ENCODE measurements around the gene SLC4A9. TPM values are rescaled to one million over a fixed set of nuclear protein-coding genes. Genes with fewer than 3 reads are reported as not detected.

The SLC4A9 gene
- total and polyA plus RNA-seq, 2 donors (not counting 1 experiment from before 2014, with no cell fraction given), result 0.10 TPM; not detected in 1

DNA sequence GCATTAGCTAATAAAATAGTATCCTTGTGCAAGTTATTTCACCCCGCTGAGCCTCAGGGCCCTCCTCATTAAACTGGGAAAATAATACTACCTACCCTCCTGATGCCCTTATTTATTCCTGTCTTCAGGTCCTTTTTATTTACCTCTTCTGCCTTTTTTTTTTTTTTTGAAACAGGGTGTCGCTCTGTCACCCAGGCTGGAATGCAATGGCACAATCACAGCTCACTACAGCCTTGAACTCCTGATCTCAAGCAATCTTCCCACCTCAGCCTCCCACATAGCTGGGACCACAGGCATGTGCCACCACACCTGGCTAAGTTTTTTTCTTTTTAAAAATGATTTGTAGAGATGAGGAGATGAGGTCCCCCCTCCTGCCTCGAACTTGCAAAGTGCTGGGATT, 34.5 kb upstream of the SLC4A9 start:
- Histone ChIP-seq H4K20me1 (ENCODE audit: control insufficient read depth, insufficient read depth, low read length, poor library complexity, severe bottlenecking) (no peaks in the 10 kb centered on the region), H3K79me2 (ENCODE audit: control insufficient read depth, insufficient read depth, low read length) (no peaks in the 10 kb centered on the region), H2AFZ (ENCODE audit: insufficient read depth, low read depth, low read length, poor library complexity, severe bottlenecking) (no peak overlapping the region), H3K36me3 (replicated peaks in 1 of 2; ENCODE audit: control extremely low read depth in 1 of 2, control insufficient read depth in 1 of 2, extremely low read depth in 1 of 2, insufficient read depth in 2 of 2, low read length in 1 of 2) (no peaks in the 10 kb centered on the region), H3K27ac (ENCODE audit: low read length in 2 of 2) (no peak overlapping the region), H3K9ac (ENCODE audit: low read length) (no peak overlapping the region), H3K27me3 (replicated peaks in 1 of 4; ENCODE audit: control extremely low read depth in 1 of 4, control insufficient read depth in 3 of 4, insufficient read depth in 4 of 4, low read length in 3 of 4) (no peaks in the 10 kb centered on the region), H3K4me1 (ENCODE audit: control insufficient read depth in 2 of 2, insufficient read depth in 2 of 2, low read length in 2 of 2) (no peaks in the 10 kb centered on the region), H3K4me2 (replicated peaks; ENCODE audit: low read depth, low read length, poor library complexity, severe bottlenecking) (no peak overlapping the region), H3K4me3 (ENCODE audit: control extremely low read depth in 1 of 5, extremely low read depth in 1 of 5, insufficient read depth in 1 of 5, low read depth in 2 of 5, low read length in 4 of 5) (no peak overlapping the region), H3K9me3 (ENCODE audit: control extremely low read depth in 1 of 3, control insufficient read depth in 2 of 3, insufficient read depth in 1 of 3, low read length in 2 of 3) (no peaks in the 10 kb centered on the region)
- TF ChIP-seq EZH2 (IDR thresholded peaks at IDR 0.05; ENCODE audit: borderline replicate concordance, insufficient read depth, low read depth, low read length, poor library complexity, severe bottlenecking), result no peak
- TF ChIP-seq, protein P1, sequence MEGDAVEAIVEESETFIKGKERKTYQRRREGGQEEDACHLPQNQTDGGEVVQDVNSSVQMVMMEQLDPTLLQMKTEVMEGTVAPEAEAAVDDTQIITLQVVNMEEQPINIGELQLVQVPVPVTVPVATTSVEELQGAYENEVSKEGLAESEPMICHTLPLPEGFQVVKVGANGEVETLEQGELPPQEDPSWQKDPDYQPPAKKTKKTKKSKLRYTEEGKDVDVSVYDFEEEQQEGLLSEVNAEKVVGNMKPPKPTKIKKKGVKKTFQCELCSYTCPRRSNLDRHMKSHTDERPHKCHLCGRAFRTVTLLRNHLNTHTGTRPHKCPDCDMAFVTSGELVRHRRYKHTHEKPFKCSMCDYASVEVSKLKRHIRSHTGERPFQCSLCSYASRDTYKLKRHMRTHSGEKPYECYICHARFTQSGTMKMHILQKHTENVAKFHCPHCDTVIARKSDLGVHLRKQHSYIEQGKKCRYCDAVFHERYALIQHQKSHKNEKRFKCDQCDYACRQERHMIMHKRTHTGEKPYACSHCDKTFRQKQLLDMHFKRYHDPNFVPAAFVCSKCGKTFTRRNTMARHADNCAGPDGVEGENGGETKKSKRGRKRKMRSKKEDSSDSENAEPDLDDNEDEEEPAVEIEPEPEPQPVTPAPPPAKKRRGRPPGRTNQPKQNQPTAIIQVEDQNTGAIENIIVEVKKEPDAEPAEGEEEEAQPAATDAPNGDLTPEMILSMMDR (IDR thresholded peaks at IDR 0.05), result no peak
- POLR2A ChIA-PET, result interaction anchor here (0.7 kb wide), 1 partner anchor 30 kb away, joined by 4 read pairs; no protein-coding TSS in a partner anchor
- Mint-ChIP-seq H3K27me3 (no peaks in the 10 kb centered on the region), H3K9me3 (ENCODE audit: insufficient read depth) (peaks cover 2% of the 10 kb centered on the region), H3K4me1 (no peaks in the 10 kb centered on the region), H3K4me3 (no peak overlapping the region), H3K27ac (no peak overlapping the region)
- intact Hi-C loops (cut with micrococcal nuclease), result no loop called here
- ATAC-seq (ENCODE audit: low read depth) (no peak), DNase-seq (no peak)
- CTCF ChIA-PET, result interaction anchor here (1.4 kb wide), 1 partner anchor 26 kb away, joined by 3 read pairs; no protein-coding TSS in a partner anchor
- WGBS (ENCODE audit: insufficient coverage), result 89% methylated on average over 1 of the region's 3 CpGs

DNA sequence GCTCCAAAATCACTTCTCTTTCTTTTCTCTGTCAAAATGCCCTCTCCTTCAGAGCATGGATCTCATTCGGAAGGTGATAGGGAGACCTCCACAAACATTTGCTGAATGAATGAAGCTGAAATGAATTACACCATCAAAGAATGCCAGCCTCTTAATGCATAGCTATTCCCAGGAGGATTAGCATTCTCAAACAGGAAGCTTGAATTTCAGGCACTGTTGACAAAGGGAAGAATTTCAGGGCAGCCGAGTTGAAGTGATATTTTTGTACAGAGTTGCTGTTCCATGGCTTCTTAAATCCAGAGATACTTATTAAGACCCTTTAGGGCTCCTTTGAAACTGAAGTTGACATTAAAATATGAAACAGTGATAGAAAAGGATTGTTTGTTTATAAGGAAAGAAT, 32.4 kb upstream of the SLC4A9 start:
- TF ChIP-seq, protein P1 (IDR thresholded peaks at IDR 0.05), result no peak
- TF ChIP-seq EZH2 (IDR thresholded peaks at IDR 0.05; ENCODE audit: borderline replicate concordance, insufficient read depth, low read depth, low read length, poor library complexity, severe bottlenecking), result no peak

More for the DNA sequence above, 32.4 kb upstream of the SLC4A9 start:
- H3K4me1 Mint-ChIP-seq, result no peaks in the 10 kb centered on the region
- Histone ChIP-seq H3K4me1 (ENCODE audit: control insufficient read depth in 2 of 2, insufficient read depth in 2 of 2, low read length in 2 of 2) (no peaks in the 10 kb centered on the region), H3K4me3 (ENCODE audit: control extremely low read depth in 1 of 5, extremely low read depth in 1 of 5, insufficient read depth in 1 of 5, low read depth in 2 of 5, low read length in 4 of 5) (no peak overlapping the region), H3K27me3 (replicated peaks in 1 of 4; ENCODE audit: control extremely low read depth in 1 of 4, control insufficient read depth in 3 of 4, insufficient read depth in 4 of 4, low read length in 3 of 4) (peaks cover 0 to 3% (median 0%) of the 10 kb centered on the region in 4 experiments), H3K79me2 (ENCODE audit: control insufficient read depth, insufficient read depth, low read length) (no peaks in the 10 kb centered on the region), H3K9me3 (ENCODE audit: control extremely low read depth in 1 of 3, control insufficient read depth in 2 of 3, insufficient read depth in 1 of 3, low read length in 2 of 3) (no peaks in the 10 kb centered on the region), H3K27ac (ENCODE audit: low read length in 2 of 2) (no peak overlapping the region), H2AFZ (ENCODE audit: insufficient read depth, low read depth, low read length, poor library complexity, severe bottlenecking) (no peak overlapping the region), H3K9ac (ENCODE audit: low read length) (no peak overlapping the region), H3K4me2 (replicated peaks; ENCODE audit: low read depth, low read length, poor library complexity, severe bottlenecking) (no peak overlapping the region), H4K20me1 (ENCODE audit: control insufficient read depth, insufficient read depth, low read length, poor library complexity, severe bottlenecking) (no peaks in the 10 kb centered on the region), H3K36me3 (replicated peaks in 1 of 2; ENCODE audit: control extremely low read depth in 1 of 2, control insufficient read depth in 1 of 2, extremely low read depth in 1 of 2, insufficient read depth in 2 of 2, low read length in 1 of 2) (no peaks in the 10 kb centered on the region)
- H3K27me3 Mint-ChIP-seq, result no peaks in the 10 kb centered on the region
- H3K9me3 Mint-ChIP-seq (ENCODE audit: insufficient read depth), result no peaks in the 10 kb centered on the region
- ChIA-PET CTCF (interaction anchor here (1.6 kb wide), 1 partner anchor 88 kb away, joined by 4 read pairs; no protein-coding TSS in a partner anchor), POLR2A (no interaction called here)
- WGBS (ENCODE audit: insufficient coverage), result 0% methylated on average over 1 of the region's 2 CpGs
- intact Hi-C loops (cut with micrococcal nuclease), result no loop called here
- no peak for DNase-seq
- no peak overlapping the region for H3K27ac Mint-ChIP-seq
- ATAC-seq (ENCODE audit: low read depth), result no peak
- H3K4me3 Mint-ChIP-seq, result no peak overlapping the region

Data from B cell (primary cell).